ENCODE measurements around the gene HEG1.
"Not testable (repeated sequence)": the region's sequence is repeated elsewhere in the genome, so short reads cannot be mapped to it uniquely, and the experiment has no call there.

HEG1 gene

DNA sequence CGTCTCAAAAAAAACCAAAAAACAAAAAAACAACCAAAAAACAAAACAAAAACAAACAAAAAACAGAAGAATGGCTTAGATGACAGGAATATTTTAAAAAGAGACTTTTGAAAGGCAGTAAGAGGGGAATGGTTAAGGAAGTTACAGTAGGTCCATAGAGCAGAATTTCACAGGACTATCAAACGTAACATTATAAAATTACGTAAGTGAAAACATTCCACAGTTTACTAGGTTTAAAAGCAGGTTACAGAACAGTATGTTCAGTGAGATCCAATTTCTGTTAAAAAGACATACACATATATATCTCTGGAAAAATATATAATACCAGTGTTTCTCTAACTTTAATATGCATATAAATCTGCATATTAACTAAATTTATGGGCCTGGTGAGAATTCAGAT lies 71.0 kb downstream of the HEG1 start:
- DNase-seq (ENCODE audit: low spot score), result no peak

DNA sequence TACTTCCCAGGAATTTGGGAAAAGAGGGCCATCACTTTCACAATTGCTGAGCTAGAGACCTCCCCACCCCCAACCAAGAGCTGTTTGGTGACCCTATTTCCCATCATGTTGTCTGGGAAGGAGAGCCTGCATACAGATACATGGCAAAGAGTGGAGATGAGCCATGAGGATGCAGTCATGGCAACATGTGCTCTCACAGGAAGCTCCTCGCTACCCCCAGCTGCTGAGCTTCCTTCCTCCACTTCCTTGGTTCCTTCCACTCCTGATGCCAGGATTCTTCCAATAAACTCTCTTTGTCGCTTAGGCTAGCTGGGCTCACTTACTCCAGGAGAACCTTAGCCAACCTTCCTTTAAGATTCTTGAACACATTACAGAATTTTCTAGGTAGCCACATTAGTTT lies 72.9 kb downstream of the HEG1 start:
- DNase-seq (ENCODE audit: low spot score), result no peak

DNA sequence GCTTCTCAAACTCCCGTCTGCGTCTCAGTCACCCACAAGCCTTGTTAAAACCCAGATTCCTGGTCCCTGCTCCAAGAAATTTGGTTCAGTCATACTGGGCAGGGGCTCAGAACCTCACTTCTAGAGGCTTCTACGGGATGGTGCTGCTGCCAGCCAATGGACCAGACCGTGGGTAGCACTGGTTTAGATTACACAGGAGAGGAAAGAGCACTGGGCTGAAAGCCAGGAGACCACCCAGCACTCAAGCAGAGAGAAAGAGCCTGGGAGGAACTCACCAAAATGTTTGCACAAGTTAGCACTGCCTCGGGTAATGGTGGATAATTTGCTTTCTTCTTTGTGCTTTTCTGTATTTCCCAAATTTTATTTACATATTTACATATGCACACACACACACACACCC lies 74.3 kb downstream of the HEG1 start:
- DNase-seq (ENCODE audit: low spot score), result no peak

DNA sequence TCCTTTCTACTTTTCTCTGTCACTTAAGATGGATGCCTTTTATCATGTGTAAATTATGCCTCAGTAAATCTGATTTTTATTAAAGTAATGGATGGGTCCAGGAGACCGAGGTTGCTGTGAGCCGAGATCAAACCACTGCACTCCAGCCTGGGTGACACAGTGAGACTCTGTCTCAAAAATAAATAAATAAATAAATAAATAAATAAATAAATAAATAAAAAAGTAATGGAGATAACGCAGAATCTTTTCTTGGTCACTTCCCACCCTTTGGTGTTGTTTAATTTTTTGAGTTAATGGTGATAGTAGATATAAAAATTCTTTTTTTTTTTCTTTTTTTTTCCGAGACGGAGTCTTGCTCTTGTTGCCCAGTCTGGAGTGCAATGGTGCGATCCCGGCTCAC lies 77.2 kb downstream of the HEG1 start:
- DNase-seq (ENCODE audit: low spot score), result no peak

DNA sequence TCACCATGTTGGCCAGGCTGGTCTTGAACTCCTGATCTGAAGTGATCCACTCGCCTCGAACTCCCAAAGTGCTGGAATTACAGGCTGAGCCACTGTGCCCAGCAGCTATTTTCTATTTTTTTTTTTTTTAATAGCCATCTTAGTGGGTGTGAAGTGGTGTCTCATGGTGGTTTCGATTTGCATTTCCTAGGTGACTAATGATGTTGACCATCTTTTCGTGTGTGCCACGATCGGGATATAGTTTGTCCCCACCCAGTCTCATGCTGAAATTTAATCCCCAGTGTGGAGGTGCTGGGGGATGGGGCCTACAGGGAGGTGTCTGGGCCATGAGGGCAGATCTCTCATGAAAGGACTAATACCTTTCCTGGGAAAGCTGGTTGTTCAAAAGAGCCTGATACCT lies 79.4 kb downstream of the HEG1 start:
- no peak for DNase-seq (ENCODE audit: low spot score)

DNA sequence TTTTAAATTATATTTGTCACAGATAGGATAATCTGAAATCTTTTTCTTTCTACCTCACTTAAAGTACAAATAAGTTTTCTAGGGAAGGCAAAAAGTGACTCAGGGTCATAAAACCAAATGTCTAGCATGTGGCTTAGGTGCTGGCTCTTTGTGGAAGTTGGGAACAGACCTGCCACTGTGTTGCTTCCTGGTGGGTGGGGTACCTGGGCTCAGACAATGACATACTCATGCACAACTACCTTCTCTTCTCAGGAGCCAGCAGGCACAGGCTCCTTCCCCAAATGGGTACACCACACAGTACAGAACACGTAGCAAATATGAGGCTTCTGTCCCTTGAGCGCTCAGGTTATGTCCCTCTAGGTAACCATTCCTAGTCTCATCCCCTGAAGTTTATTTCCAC lies 81.1 kb downstream of the HEG1 start:
- DNase-seq (ENCODE audit: low spot score), result no peak

DNA sequence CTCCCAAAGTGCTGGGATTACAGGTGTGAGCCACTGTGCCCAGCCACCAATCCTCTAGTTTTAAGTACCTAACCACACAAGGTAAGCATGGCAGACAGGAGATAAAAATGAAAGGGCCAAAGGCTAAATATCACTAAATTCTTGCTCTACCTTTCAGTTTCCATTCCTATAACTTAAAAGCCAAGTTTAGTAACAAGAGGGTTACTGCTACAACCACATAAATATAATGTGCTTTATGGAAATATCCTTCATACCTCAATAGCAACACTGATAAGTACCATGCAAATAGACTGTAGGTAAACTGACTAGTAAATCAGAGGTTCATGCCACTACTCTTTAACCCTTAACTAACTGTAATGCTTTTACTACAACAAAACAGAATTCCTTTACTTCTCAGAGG lies 82.5 kb downstream of the HEG1 start:
- no peak for DNase-seq (ENCODE audit: low spot score)

DNA sequence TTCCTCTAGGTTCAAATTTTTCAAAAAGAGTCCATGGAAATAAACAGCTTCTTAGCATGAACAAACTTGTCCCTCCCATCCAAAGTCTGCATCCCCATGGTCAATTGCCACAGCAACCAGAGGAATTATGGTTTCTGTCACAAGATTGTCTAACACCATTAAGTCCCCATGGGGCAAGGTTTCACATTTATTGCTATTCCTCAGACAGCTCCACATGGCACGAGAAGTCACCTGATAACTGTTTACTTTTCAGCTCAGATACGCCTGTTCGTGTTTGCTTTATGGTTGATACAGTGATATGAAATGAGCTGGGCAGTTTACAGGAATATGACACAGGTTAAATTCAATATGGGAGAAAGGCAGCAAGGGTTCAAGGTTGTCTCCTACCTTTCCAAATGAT lies 83.3 kb downstream of the HEG1 start:
- DNase-seq (ENCODE audit: low spot score), result no peak

DNA sequence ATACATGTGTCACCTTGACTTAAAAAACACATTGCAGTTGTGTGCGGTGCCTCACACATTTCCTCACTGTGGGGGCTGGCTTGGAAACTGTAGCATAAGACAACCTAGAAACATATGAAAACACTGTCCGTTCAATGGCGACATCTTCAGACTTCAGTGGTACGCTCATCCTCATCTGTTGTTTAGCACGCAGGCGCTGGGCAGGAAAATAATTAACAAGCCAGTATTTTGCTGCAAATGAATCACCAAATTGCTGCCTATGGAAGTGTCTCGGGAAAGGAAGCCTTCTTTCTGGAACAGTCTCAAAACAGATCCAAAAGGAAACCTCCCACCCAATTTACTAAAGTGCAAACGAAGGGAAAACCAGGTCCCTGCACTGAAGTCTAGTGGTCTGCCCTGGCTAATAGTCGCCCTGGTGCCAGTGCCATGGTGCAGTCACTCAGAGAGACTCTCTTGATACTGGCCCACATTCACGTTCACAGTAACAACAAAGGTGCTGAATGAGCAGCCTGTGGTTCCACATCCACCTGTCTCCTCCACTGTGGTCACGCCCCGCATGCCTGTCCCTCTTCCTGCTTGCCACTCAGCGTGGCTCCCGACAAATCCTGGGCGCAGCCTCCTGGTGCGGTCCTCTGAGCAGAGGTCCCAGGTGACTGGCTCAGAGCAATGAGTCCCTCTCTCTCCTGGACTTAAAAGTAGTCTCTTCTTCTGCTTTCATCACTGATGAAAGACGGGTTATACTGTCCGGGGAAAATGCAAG lies 85.7 kb downstream of the HEG1 start:
- DNase-seq (ENCODE audit: low spot score), result no peak

DNA sequence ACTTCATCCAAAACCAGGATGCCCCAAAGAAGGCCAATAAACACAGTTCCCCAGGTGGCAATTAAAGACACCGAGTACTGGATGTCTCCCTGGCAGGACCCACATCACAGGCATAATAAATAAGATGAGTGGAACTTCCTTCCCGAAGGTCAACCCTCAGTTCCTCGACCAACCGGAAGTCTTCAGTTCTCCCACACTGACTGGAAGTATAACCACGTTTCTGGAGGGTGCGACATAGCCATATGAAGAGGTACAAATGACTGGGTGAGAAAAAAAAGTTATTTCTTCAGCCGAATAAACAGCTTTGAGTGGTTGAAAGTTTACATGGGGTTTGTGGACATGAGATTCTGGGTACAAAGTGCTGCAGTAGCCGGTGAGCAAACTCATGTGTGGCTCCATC lies 86.6 kb downstream of the HEG1 start:
- peak; percentile 7 for DNase-seq (ENCODE audit: low spot score)

DNA sequence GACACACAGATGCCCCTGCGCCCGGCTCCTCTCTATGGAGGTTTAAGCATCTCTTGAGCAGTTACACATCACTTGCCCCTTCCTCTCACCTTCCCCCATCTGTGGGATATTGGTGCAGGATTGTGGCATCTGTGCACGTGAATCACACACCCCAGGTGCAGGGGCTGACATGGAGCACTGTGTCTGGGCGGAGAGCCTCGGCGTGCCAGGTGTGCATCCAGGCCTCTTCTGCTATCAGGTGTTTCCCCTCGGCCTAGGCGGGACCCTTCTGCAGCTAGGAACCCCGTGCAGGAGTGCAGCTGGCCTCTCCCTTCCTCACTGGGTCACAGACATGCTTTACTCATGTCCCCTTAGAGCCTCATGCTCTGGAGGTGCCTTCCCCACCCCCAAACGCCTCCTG lies 87.8 kb downstream of the HEG1 start:
- DNase-seq (ENCODE audit: low spot score), result no peak

DNA sequence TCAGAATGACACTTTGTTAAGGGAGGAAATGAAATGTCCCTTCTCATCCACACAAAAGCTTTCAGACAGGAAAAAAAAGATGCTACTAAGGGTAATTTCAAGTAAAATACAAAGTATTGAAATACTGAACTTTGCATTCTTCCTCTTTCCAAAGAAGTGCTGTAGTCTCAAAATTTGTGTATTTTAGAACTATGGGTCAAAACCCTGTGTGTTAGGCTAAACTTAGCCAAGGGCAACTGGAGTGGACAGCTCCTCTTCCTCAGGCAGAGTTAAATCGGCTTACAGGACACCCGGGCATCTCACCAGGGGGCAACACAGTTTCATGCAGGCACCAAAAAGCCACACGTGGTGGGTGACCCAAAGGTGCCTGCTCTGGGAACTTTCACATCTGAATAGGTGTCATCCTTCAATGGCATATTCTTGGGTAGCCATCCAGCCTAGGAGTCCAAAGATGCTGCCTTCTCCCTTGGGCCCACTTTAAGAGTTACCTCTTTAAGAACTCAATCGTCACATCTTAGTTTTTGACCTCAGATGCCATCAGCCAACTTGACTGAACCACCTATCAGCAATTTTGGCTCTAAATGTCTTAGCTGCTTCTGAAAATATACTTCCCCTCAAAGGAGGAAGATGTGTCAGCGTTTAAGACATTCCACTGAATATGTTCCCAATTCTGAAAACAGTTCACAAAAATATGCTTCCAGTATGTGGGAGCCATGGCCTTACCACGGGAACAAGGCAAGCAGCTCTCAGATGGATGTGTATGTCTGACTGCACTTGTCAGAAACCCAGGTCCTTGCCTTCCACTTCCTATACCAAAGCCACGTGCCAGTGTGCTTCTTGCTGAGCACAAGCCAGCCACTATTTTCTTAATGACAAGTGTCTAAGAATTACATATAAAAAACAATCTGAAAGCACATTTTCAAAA lies 89.0 kb downstream of the HEG1 start:
- DNase-seq (ENCODE audit: low spot score), result no peak

DNA sequence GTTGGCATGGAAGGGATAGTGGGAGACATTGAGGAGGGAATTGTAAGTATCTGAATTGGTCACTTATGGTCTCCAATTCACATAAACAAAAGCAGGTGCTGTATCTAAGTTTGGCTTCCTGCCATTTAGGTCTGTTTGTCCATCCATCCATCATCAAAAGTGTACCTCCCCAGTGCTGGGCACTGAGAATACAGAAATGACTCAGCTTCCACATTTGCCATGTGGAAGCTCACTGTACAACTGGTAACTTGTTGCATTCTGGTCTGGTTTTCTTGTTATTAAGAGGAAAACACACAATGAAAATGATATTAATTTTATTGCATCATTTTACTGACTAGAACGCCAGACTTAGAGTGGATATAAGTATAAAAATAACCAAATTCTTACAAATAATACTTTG lies 90.4 kb downstream of the HEG1 start:
- no peak for DNase-seq (ENCODE audit: low spot score)

DNA sequence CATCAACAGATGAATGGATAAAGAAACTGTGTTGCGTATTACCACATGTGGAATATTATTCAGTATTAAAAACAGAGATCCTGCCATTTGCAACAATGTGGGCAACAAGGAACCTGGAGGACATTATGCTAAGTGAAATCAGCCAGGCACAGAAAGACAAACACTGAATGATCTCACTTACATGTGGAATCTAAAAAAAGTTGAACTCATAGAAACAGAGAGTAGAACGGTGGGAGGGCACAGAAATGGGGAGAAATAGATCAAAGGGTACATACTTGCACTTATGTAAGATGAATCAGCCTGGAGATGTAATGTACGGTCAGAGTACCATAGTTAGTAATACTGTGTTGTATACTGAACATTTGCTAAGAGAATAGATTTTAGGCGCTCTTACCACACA lies 91.4 kb downstream of the HEG1 start:
- DNase-seq (ENCODE audit: low spot score), result no peak

DNA sequence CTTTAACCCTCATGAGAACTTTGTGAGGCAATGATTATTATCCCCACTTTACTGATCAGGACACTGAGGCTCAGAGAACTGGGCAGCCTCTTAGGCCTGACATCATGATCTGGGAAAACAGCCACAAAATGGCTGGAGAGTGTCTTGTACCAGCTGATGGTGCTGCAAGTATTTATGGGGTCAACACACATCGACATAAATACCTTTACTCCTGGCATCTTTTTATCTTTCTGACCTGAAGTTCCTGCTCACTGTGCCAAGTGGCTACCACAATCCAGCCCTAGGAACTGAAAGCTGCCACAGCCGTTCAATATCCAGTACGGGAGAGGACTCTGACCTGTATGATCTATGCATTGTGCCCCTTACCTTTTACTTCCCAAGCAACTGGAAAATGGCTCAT lies 92.0 kb downstream of the HEG1 start:
- DNase-seq (ENCODE audit: low spot score), result no peak

DNA sequence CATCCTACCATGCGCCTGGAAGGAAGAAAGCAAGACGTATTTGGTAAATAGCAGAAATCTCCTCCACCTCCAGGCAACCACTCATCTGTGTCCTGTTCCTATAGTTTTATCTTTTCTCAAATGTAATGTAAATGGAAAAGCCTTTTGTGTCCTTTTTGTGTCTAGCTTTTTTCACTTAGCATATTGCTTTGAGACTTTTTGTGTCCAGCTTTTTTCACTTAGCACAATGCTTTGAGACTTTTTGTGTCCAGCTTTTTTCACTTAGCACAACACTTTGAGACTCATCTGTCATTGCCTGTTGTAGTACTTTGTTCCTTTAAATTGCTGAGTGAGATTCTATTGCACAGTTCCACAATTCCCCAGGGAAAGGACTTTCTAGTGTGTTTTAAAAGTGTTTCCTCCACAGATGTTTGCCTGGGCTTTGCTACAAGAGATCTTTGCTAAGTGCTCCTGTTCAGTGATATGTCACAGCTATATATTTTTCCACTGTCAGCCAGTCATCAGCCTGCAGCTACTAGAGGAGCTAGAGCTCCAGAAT lies 93.3 kb downstream of the HEG1 start:
- no peak for DNase-seq (ENCODE audit: low spot score)

DNA sequence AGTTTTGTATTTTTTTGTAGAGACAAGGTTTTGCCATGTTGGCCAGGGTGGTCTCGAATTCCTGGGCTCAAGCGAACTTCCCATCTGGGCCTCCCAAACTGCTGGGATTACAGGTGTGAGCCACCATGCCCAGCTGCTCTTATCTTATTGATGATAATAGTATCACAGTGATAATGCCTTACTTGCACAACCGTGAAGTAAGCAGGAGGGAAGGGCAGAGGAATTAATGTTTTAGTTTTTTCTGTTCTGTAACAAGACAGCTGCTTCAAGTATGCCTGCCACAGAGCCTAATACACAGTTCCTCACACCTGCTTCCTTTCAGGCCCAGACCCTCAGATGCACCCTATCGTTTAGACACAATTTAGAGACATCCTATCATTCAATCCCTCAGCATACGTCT lies 95.1 kb downstream of the HEG1 start:
- DNase-seq (ENCODE audit: low spot score), result no peak

DNA sequence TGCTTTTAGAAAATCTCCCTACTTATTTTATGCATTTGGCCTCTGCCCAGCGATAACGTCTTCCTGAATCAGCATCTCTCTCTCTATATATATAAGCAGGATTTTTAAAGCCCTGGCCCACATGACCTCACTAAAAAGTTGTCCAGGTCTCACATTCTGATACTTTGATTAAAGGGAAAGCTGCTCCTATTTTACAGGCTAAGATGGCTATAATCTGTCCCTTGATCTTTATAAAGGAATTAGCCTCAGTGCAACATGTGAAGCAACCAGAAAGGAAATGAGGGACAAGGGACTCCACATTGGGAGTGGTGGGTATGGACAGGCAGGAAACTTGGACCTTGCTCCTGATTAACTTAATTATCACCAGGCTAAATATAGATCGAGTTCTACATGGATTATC lies 95.7 kb downstream of the HEG1 start:
- DNase-seq (ENCODE audit: low spot score), result no peak

DNA sequence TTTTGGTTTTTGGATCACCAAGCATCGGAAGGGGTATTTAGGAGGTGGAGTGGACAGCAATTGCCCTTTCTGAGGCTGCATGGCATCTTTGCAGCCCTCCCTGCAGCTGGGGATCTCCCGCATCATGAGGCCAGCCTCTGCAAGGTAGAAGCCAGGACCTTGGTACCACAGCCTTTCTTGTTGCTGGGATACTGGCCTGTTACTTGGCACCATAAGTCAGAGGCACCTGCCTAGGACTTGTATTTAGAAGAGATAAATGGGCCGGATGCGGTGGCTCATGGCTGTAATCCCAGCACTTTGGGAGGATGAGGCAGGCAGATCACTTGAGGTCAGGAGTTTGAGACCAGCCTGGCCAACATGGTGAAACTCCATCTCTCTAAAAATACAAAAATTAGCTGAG lies 97.8 kb downstream of the HEG1 start:
- not testable (repeated sequence) for DNase-seq (ENCODE audit: low spot score)

DNA sequence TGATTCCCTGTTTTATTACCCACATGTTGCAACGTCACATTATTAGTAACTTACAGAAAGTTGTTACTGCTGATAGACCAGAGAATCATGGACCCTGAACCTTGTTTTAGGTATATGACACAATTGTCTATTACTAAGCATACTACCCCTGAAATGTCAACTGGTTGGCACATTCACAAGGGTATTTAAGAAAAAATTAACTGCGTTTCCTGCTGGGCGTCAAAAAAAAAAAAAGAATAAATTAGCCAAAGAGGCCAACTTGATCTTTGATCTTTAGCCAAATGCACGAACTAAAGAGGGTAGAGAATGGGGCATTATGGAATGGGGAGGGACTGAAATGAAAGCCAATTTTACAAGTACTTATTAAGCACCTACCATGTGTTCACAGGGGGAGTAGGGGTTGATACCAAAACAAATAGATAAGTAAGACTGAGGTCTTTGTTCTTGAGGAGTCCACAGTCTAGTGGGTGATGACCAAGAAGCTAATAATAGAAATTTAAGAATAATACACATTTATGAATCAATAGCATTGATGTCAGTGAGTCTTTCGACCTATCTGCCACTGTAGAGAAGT lies 103.4 kb downstream of the HEG1 start:
- no peak for DNase-seq (ENCODE audit: low spot score)

DNA sequence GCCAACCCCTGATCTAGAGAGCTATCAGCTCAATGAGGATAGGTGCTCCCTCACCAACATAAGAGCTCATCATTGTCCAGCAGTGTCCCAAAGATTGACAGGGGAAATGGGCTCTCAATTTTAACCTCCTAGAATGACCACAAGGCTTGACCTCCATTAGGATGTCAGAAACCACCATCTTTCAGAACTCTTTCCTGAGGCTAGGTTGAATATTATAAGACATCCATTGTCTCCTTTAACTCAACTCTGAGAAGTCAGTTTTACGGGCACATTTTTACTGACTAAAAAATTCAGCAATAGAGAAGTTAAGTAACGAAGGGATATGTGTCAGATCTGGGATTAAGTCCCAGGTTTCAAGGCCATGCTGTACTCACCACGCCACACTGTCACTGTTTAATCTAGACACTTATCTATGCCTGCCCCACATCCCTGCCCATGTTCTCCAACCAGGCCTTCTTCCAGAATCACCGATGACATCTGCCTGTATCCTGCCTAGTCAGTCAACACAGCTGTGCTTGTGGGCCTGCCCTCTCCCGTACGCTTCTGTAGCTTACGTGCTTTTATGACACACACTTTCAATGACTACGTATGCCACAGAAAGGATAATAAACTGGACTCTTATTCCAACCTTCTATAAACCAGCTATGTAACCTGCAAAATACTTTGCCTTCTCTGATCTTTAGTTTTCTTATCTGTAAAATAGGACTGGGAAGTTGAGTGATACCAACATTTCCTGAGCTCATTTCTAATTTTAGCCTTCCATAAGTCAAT lies 104.1 kb downstream of the HEG1 start:
- no peak for DNase-seq (ENCODE audit: low spot score)

DNA sequence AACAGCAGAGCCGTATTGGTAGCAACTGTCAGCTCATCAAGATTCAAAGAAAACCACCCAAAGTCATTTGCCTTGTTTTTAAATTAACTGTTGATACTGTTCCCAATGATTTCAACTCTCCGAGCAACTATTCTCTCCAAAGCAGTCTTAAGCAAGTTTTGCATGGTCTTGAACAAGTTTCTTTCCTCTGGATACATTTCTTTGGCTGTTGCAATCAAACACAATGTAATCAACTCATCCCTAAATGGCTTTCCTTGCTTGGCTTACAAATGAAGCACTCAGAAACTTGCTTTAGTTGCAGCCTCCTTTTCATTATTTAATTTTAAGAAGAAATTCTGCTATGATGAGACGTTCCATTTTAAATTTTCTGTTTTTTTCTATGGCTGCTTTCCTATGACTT lies 105.8 kb downstream of the HEG1 start:
- DNase-seq (ENCODE audit: low spot score), result no peak

Measured in activated CD4-positive, alpha-beta T cell treated with anti-CD3 and anti-CD28 coated beads, Interleukin-2, Interleukin-4, amounts not matched to agents 100 ng/mL and 50 ng/mL, durations not matched to agents 16 hours and 8 hours (primary cell).